ENCODE results near the gene ACIN1.
A peak's percentile ranks its signal among the peaks of the same experiment; 100 is the strongest.
"Not testable (repeated sequence)": the region's sequence is repeated elsewhere in the genome, so short reads cannot be mapped to it uniquely, and the experiment has no call there.

ACIN1 gene

DNA sequence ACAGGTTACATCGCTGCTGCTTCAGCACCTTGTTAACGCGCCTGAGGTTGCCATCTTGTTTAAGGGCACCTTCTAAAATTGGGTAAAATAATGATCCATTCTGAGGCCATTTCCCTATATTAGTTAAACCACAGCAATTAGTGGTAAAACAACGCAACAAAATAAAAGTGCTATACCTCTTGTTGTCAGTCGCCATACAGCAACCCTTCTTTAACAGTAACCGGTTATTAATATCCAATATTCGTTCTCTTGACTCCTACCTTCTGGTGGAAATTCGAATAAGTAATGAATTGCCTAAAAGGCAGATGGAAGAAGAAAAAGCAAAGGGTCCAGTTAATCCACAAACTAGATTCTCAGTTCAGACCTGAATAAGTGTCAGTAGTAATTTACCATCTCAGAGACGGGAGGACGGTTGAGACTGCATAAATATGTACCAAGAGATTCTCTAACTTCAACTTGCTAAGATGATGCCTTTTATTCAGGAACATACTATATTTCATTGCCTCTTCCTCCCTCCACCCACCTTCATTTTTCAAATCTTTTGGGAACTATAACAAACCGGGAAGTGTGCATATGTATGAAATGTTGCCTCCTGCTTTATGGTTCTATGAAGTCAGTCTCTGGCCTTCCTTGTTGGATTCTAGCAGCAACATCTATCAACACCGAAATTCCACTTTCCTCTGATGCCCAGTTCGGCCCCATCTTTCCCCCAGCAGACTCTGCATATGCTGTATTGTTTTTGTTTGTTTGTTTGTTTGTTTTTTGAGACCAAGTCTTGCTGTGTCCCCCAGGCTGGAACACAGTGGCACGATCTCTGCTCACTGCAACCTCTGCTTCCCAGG is 59.4 kb downstream of the ACIN1 start:
- peak in 1 of 2 donors; percentile 15 for DNase-seq

DNA sequence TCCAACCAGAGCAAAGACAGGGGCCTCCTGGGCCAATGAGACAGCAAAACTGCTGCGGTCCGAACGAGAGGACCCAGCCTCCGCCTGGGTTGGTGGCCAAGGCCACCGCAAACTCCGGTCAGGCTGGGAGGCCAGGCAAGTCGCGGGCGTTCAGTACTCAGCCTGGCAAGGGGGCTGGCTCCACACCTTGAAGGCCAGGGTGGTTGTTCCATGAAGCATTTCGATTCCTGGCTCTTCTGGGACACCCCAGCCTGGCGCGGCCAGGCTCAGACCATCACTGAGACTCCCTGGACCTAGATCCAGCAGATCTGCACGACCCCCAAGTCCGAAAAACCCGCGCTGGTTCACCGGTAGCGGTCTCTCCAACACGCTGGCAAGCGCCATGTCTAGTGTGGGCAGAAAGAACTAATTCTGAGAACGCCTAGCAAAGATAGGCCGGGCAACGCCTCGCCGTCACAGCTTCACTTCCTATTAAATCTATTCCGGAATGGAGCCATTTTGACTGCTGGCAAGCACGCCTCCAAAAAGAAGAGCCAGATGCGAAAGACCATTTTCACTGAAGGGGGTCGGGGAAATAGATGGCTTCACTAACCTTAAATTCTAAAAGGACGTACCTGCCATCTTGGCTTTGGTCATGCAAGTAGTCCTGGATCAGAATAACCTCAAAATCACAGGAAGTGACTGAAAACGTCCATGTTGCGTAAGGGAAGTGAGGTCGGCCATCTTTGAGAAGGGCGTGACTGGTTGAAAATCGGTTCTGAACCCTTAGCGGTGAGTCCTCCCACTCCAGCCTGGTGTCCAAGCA is 60.2 kb downstream of the ACIN1 start, which contains the start of gene PSMB5:
Gene PSMB5 (minus strand): TSS at position 403 of the 805 bp plus-strand sequence. CDS start 19 bp downstream, at position 384.
- DNase-seq = peak; percentile 92 to 94

DNA sequence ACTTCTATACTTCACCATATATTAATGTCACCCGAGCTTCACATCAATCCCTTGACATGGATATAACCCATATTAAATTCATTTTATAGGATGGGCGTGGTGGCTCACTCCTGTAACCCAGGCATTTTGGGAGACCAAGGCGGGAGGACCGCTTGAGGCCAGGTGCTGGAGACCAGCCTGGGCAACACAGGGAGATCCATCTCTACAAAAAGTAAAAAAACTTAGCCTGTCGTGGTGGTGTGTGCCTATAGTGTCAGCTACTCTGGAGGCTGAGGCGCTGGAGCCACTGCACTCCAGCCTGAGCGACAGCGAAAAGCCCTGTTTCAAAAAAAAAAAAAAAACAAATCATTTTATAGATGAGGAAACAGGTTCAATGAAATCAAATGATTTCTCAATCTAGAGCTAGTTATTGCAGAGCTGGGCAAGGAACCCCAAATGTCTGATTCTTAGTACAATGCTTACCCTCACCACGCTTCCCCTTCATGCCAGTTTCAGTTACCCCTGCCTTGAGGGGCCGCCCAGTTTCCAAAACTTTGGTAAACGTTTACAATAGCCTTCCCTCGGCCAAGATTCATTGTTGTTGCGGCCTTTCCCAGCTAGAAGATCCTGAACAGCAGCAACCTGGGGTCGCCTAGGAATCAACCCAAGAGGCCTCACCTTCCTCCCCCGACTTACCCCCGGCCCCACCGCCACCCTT is 61.0 kb downstream of the ACIN1 start:
- peak in 1 of 2 donors; percentile 15 for DNase-seq

DNA sequence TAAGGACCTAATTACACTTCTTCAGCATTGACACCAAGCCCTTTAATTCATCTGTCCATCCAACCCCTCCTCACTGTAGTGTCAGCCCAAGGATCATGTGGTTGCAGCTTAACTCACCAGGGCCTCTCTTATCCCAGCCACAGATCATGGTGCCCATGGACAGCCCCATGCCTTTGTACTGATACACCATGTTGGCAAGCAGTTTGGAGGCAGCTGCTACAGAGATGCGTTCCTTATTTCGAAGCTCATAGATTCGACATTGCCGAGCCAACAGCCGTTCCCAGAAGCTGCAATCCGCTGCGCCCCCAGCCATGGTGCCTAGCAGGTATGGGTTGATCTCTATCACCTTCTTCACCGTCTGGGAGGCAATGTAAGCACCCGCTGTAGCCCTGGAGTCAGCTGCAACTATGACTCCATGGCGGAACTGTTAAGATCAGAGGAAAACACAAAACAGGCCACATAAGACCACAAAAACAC is 61.6 kb downstream of the ACIN1 start:
- no peak for DNase-seq

DNA sequence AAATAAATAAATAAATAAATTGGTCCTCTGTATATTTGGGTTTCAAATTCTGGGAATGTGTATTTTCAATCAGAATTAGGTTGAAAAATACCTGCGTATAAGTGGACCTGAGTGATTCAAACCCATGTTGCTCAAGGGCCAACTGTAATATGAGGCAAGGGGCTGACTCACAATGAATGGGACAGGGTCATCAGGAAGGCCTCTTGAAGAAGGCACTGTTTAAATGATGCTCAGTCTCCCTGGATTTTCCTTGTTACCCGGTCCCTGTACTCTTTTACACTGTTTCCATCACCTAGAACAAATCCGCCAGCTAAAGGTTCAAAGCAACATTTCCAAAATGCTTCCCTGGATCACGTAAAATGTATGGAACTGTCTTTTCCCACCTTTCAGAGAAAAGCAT is 64.0 kb downstream of the ACIN1 start:
- no peak for DNase-seq

DNA sequence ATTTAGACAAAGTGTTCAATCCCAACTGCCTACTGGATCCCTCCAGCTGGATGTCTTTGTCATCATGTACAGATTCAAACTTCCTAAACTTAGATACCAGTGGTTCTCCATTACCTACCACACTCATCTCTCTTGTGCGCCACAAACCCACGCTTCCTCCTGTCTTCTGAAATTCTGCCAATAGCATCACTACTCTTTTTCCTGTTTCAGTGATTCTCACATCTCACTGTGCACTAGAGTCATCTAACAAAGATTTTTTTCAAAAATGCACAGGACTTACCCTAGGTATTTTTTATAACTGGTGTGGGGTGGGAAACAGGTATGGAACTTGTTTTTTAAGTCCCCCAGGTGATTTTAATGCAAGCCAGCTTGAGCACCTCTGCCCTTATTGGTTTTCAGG is 66.1 kb downstream of the ACIN1 start:
- no peak for DNase-seq

DNA sequence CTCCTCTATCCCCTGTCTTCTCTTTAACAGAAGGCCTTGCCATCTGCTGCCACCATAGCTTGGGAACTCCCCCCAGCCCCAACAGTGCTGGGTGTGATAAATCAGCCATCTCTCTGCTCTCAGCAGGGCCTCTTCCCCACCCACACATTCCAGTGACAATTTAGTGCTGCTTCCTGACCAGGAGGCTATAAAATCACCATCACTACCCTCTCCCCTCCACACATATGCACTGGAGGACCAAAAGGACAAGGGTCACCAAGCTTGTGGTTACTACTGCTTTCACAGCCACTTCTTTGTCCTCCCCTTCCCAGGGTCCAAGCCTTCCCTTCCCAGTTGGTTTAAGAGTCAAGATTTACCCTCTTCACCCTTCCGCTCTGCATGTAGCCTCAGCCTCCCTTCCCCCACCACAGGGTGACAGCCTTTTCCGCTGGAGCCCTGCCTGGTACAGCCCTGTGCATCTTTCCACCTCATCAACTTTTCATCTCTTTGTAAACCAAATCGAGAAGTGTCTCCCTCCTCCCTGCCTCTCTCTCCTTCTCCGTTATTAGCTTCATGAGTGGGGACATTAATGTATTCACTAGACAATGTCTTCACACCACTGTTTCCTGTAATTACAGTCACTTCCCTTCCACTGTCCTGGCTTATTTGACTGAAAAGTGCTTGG is 69.7 kb downstream of the ACIN1 start:
- DNase-seq = no peak

DNA sequence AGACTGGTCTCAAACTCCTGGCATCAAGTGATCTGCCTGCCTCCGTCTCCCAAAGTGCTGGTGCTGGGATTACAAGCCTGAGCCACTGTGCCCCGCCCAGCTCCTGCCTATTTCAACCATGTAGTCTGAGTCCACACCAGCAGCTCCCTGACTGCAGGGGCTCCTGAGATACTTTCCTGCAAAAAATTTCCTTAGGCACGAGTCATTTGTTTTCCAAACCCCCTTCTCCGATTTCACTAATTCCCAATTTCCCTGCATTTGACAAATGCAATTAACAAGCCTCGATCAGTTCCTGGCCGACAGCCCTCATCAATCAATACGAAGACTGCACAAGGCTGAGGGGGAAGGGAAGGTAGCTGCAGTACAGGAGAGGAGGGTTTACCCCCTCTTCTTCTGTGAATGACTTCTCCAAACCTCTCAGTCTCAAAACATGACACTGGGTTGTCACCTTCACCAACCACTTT is 70.3 kb downstream of the ACIN1 start:
- no peak for DNase-seq

DNA sequence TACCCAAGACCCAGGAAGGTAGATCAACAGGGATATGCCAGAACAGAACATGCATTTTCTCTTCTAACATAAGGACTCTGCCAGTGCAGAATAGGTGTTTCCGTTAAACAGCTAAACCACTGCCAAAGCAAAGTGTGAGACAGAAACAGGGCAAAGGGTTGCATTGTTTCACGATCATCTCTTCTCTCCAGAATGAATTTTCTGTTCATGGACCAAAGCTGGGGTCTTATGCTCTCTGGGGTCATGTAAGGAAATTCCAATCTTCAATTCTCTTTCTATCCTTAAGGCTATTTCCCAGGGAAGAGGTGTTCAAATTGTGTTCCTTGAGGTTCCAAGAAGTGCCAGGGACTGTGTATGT is 71.2 kb downstream of the ACIN1 start:
- no peak for DNase-seq

DNA sequence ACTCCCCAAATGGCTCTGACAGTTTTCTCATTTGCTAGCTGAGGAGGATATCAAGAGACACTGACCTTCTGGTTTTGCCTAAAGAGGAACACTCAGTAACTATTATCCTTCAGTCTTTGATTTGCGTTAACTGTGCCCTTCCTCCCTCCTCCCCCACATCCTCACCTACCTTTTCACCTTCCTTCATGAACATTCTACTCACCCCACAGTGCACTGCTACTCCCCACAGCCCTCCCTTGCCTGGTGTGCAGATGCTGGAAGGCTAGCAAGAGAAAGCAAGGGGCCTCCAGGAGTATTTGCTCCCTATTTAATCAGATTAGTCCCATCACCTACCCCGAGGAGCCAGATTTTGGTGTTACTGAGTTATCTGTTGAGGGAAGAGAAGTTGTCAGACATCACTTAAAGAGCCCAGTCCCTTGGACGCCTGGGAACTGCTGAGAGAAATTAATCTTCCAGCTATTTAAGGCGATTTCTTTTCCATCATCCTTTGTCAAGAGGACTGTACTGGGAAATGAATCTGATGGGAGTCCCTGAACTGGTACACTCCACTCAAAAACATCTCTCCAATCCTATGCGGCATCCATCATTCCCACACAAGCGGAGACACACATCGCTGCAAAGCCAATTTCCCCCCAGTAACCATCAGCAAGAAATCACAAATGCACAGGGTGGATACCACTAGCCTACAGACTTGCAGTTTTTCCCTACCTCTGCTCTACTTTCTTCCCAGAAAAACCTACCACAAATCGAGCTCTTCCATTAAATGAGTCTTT is 71.7 kb downstream of the ACIN1 start:
- no peak for DNase-seq

DNA sequence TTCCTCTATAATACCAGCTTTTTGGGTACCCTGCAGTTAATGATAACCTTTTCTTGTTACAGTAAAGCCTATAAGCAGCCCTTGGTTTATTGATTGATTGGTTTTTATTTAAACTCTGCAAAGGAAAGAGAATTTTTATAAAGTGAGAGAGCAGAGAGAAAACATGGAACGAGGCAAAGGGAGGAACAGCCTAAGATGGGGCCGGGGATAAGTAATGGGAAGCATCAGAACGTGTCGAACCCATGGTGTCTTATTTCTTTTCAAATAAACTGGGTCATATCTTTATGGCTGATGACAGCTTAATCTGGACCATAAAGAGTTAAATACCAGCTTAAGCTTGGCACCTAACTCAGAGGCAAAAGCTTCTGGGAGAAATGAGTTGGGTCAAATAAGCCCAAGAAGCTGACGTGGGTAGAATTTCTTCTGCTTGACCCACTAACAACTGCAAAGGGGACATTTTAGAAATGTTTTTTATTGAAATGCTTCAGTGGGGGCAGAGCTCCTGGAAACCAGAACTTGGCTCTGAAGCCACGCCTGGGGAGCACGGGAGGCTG is 73.0 kb downstream of the ACIN1 start:
- no peak for DNase-seq

DNA sequence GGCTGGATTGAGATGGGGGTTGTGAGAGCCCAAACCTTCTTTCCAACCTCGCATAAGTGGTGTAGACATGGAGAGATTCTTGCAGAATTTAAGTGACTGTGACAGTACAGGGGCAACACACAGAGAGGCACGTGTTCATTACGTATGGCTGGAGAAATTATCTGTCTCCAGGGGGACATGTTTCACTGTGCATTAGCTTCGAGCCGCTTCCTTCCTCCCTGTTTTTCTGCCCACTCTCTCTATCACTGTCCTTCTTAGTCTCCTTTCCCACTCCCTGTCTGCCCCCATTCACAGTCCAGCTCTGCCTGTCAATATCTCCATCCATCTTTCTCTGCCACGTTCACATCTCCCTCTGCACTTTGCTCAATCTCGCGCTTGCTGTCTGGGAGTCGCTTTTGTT is 73.5 kb downstream of the ACIN1 start:
- no peak for DNase-seq

DNA sequence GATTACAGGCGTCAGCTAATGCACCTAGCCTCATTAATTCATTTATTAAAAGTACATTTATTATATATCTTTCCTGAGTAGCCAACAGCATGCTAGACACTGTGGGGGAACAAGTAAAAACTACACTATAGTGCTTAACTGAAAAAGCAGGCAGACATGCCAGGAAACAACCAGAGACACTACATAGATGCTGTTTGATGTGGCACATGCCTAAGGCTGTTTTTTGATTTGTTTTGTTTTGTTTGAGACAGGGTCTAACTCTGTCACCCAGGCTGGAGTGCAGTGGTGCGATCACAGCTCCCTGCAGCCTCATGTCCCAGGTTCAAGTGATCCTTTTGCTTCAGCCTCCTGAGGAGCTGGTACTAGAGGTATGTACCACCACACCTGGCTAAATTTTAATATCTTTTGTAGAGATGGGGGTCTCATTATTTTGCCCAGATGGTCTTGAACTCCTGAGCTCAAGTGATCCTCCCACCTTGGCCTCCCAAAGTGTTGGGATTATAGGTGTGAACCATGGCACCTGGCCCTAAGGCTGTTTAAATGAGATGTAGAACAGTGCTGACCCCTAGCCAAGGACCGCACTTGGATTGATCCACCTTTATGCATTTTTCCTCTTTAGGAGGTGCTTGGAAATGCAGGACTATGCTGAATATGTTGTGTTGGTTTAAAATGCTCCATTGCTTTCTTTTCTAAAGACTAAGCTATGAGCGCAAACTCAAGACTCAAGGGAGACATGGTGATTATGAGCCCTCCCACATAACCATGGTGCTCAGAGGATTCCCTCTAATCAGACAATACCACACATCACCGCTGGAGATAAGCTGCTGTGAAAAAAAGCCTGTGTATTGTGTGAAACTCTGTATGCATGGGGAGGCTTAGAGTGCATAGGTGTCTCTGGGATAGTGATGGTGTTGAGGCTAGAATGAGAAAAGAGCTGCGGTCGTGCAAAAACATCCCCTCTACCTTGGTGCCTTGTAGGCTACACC is 74.5 kb downstream of the ACIN1 start:
- DNase-seq = no peak

DNA sequence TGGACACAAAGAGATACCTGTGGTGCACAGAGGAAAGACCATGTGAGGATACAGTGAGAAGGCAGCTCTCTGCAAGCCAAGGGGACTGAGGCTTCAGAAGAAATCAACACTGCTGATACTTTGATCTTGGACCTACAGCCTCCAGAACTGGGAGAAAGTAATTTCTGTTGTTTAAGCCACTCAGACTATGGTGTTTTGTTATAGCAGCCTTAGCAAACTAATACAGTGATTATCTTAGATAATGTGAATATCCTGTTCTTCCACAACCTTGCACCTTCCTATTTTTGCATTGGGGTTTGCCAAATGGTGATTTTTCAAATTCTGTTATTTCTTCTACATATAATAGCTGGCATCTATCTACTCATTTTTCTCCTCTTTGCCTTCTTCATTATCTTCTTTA is 76.8 kb downstream of the ACIN1 start:
- no peak for DNase-seq

DNA sequence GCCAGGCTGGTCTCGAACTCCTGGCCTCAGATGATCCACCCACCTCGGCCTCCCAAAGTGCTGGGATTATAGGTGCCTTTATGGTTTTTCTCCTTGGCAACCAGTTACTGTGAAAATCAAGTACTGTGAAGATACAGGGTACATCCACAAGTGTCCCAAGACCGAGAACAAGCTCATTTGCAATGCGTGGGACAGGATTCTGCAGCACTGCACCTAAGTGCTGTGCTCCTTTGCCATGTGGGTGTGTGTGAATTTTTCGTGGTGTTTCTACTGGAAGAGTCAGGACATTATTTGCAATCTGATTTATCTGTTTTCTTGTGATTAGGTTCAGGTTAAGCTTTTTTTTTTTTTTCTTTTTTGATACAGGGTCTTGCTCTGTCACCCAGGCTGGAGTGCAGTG is 77.8 kb downstream of the ACIN1 start:
- DNase-seq = no peak

DNA sequence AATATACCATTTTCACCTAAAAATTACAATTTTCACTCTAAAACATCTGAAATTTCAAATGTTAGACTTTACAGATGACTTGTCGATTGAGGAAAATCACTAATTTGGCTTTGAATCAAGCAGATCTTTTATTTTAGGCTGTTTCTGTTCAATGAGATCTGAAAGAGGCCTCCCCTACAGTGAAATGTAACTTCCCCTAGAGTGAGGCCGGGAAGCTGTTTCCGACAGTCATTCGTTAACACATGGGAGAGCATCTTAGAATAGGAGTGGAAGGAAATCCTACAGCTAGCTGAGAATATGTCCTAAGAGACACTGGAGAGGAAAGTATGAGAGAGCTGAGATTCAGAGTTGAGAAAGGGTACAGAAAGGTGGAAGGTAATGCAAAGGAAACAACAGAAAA is 79.3 kb downstream of the ACIN1 start:
- DNase-seq = no peak

DNA sequence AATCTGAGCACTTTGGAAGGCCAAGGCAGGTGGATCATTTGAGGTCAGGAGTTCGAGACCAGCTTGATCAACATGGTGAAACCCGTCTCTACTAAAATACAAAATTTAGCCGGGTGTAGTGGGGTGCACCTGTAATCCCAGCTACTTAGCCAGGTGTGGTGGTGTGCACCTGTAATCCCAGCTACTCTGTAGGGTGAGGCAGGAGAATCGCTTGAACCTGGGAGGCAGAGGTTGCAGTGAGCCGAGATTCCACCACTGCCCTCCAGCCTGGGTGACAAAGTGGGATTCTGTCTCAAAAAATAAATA is 81.2 kb downstream of the ACIN1 start:
- not testable (repeated sequence) for DNase-seq

DNA sequence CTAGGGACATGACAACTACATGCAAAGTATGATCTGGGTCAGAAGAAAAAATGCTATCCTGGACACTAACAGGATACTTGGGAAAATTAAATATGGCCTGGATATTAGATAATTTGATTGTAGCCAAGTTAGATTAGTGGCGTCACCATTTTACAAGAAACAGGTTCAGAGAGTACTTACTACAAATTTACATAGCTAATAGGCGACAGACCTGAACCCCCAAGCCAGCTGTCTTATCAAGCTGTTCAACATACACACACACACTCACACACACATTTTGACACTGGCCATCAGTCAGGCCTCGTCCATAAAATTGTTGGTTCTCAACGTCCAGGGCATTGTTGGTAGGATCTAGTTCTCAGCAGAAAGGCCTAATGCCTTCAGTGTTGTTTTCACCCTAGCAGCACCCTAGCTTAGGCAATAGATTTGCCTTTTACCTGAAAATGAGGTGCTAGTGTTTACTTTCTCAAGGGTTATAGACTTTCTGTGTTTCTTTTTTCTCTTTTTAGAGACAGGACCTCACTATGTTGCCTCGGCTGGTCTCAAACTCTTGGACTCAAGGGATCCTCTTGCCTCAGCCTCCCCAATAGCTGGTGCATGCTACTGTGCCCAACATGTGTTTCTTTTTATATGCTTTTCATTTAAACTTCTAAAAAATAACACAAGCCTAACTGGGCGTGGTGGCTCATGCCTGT is 81.7 kb downstream of the ACIN1 start:
- no peak for DNase-seq

DNA sequence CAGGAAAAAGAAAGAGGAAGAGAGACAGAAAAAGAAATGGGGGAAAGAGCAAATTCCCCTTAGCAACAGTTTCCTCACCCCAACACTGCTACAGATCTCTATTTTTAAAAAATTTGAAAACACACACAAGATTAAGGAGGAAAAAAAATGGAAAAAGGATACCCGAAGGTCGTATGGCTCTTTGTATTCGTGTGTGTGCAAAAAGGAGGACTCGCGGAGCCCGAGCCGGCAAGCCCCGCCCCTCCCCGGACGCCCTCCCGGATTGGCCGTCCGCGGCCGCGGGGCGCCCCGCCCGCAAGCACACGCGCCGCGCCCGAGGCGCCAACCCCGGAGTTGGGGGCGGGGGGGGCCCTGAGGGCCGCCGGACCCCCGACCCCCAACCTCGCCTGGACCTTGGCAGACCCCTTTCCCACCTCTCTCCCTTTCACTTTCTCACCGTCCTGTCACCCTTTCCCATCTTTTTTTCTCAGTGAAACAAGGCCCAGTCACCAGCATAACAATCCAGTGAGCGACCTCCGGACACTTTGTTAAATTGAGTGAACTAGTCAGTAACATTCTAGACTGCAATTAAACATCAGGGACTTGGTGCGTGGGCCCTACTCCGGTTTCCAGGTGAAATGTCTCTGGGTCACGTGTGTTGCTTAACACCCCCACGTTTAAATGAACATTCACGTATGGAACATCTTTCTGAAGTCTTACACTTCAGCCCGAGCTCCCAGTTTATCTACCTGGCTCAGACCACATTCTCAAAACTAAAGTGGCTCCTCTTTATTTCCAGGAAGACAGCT is 84.8 kb downstream of the ACIN1 start, which contains the start of gene C14orf93:
Gene C14orf93 (minus strand): TSS at position 205 of the 788 bp plus-strand sequence. CDS start 11,120 bp downstream, outside the sequence.
- peak; percentile 53 to 66 for DNase-seq

Measured in inflammatory macrophage treated with lipopolysaccharide for 1 hour (primary cell).